Stimulated activated naive CD4-positive, alpha-beta T cell treated with Interleukin-2 at 50 U/mL for 16 hours (primary cell): ENCODE measurements around the gene ARRDC5.
"Not testable (repeated sequence)": the region's sequence is repeated elsewhere in the genome, so short reads cannot be mapped to it uniquely, and the experiment has no call there.

Experiments
- DNase-seq: peaks from one replicate; lab custom pipeline; 2025; lab: John Stamatoyannopoulos, UW

Gene ARRDC5

GRCh38 chr19:4902796-4903195 is at the start of gene ARRDC5:
Gene ARRDC5 (minus strand): TSS chr19:4902896. CDS start chr19:4902825, 71 bp downstream.
- no peak for DNase-seq

- DNase-seq, result no peak
Observed at GRCh38 chr19:4951656-4952055, 49.0 kb upstream of the ARRDC5 start.

- not testable (repeated sequence) for DNase-seq
Observed at GRCh38 chr19:4950650-4951049, 48.0 kb upstream of the ARRDC5 start.

- not testable (repeated sequence) for DNase-seq
Observed at GRCh38 chr19:4941638-4942169, 39.0 kb upstream of the ARRDC5 start.

- DNase-seq, result no peak
Observed at GRCh38 chr19:4939466-4939865, 36.8 kb upstream of the ARRDC5 start.

GRCh38 chr19:4938461-4938860 is 35.8 kb upstream of the ARRDC5 start:
- not testable (repeated sequence) for DNase-seq

- DNase-seq, result no peak
Observed at GRCh38 chr19:4937060-4937459, 34.4 kb upstream of the ARRDC5 start.

GRCh38 chr19:4935444-4935843 is 32.7 kb upstream of the ARRDC5 start:
- no peak for DNase-seq

- no peak for DNase-seq
Observed at GRCh38 chr19:4933528-4933927, 30.8 kb upstream of the ARRDC5 start.

- DNase-seq, result no peak
Observed at GRCh38 chr19:4932711-4933110, 30.0 kb upstream of the ARRDC5 start.

GRCh38 chr19:4930664-4931063 is 28.0 kb upstream of the ARRDC5 start:
- DNase-seq, result peak; percentile 4

- no peak for DNase-seq
Observed at GRCh38 chr19:4929186-4929585, 26.5 kb upstream of the ARRDC5 start.

- DNase-seq, result no peak
Observed at GRCh38 chr19:4923276-4923747, 20.6 kb upstream of the ARRDC5 start.

- no peak for DNase-seq
Observed at GRCh38 chr19:4922530-4923275, 20.0 kb upstream of the ARRDC5 start.

- DNase-seq, result peak; percentile 17
Observed at GRCh38 chr19:4916292-4917082, 13.8 kb upstream of the ARRDC5 start.

- peak; percentile 74 for DNase-seq
Observed at GRCh38 chr19:4914736-4915501, 12.2 kb upstream of the ARRDC5 start.

- peak; percentile 14 for DNase-seq
Observed at GRCh38 chr19:4913996-4914735, 11.5 kb upstream of the ARRDC5 start.

- DNase-seq, result peak; percentile 68
Observed at GRCh38 chr19:4911786-4912672, 9.3 kb upstream of the ARRDC5 start.

GRCh38 chr19:4911314-4911713 is 8.6 kb upstream of the ARRDC5 start:
- DNase-seq, result no peak

GRCh38 chr19:4910594-4911281 is 8.0 kb upstream of the ARRDC5 start:
- DNase-seq, result peak; percentile 20
